Uterus (tissue), 2 donors: ENCODE measurements around the gene PDK4.

Experiments
- POLR2A ChIP-seq, 2 donors: fragments of 450-650 bp; IDR thresholded peaks; one replicate each; pipeline ENCODE4 v1.6.1; 2016; ENCODE audit warnings: antibody characterized with exemption in 2 of 2, mild to moderate bottlenecking in 1 of 2, moderate library complexity in 1 of 2
- TF ChIP-seq, protein P1 (sequence below), 4 experiments: fragments of 200-600 bp in 2 of 4; fragments of 450-650 bp in 2 of 4; sonication (generic) in 2 of 4; IDR thresholded peaks; one replicate each; pipeline ENCODE4 v1.5.1; 2016 to 2019; ENCODE audit warnings: antibody characterized with exemption in 4 of 4, mild to moderate bottlenecking in 2 of 4, moderate library complexity in 1 of 4

DNA sequence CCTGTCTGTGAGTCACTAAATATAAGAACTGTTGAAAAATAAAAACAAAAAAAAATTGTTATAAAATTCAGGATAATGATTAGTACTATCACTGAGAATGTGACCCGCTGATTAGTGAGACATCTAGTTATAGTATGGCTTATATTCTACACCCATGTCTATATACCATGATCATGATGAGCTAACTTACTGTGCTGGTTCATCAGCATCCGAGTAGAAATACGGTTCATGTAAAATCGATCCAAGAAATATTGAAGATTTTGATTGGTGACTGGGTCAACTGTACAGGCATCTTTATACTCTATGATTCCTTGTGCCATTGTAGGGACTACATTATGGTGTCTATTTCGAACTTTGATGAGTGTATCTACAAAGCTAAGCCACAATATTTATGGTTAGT, 3.7 kb downstream of the PDK4 start:
- TF ChIP-seq, protein P1, sequence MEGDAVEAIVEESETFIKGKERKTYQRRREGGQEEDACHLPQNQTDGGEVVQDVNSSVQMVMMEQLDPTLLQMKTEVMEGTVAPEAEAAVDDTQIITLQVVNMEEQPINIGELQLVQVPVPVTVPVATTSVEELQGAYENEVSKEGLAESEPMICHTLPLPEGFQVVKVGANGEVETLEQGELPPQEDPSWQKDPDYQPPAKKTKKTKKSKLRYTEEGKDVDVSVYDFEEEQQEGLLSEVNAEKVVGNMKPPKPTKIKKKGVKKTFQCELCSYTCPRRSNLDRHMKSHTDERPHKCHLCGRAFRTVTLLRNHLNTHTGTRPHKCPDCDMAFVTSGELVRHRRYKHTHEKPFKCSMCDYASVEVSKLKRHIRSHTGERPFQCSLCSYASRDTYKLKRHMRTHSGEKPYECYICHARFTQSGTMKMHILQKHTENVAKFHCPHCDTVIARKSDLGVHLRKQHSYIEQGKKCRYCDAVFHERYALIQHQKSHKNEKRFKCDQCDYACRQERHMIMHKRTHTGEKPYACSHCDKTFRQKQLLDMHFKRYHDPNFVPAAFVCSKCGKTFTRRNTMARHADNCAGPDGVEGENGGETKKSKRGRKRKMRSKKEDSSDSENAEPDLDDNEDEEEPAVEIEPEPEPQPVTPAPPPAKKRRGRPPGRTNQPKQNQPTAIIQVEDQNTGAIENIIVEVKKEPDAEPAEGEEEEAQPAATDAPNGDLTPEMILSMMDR (IDR thresholded peaks at IDR 0.05) = no peak
- no peak for TF ChIP-seq POLR2A (IDR thresholded peaks at IDR 0.05)
